ENCODE data around the gene GIMAP8.

Gene GIMAP8

GRCh38 chr7:150410680-150411346, 39.6 kb upstream of the GIMAP8 start:
- in situ Hi-C loops (cut with MboI; ENCODE audit: low sequenced_read_pairs) = no loop called here

GRCh38 chr7:150411606-150412005, 38.8 kb upstream of the GIMAP8 start:
- in situ Hi-C loops (cut with MboI; ENCODE audit: low sequenced_read_pairs) = no loop called here

- in situ Hi-C loops (cut with MboI; ENCODE audit: low sequenced_read_pairs) = no loop called here
Observed at GRCh38 chr7:150412016-150412415, 38.4 kb upstream of the GIMAP8 start.

- in situ Hi-C loops (cut with MboI; ENCODE audit: low sequenced_read_pairs) = no loop called here
Observed at GRCh38 chr7:150412518-150413488, 37.6 kb upstream of the GIMAP8 start.

- in situ Hi-C loops (cut with MboI; ENCODE audit: low sequenced_read_pairs) = no loop called here
Observed at GRCh38 chr7:150413640-150414081, 36.8 kb upstream of the GIMAP8 start.

GRCh38 chr7:150415161-150416153, 35.0 kb upstream of the GIMAP8 start:
- in situ Hi-C loops (cut with MboI; ENCODE audit: low sequenced_read_pairs) = no loop called here

- in situ Hi-C loops (cut with MboI; ENCODE audit: low sequenced_read_pairs) = no loop called here
Observed at GRCh38 chr7:150417239-150417638, 33.2 kb upstream of the GIMAP8 start.

- in situ Hi-C loops (cut with MboI; ENCODE audit: low sequenced_read_pairs) = no loop called here
Observed at GRCh38 chr7:150417863-150418262, 32.6 kb upstream of the GIMAP8 start.

GRCh38 chr7:150420242-150420641, 30.2 kb upstream of the GIMAP8 start:
- in situ Hi-C loops (cut with MboI; ENCODE audit: low sequenced_read_pairs) = no loop called here

GRCh38 chr7:150420987-150421674, 29.3 kb upstream of the GIMAP8 start:
- in situ Hi-C loops (cut with MboI; ENCODE audit: low sequenced_read_pairs) = no loop called here

GRCh38 chr7:150421831-150422230, 28.6 kb upstream of the GIMAP8 start:
- in situ Hi-C loops (cut with MboI; ENCODE audit: low sequenced_read_pairs) = no loop called here

- in situ Hi-C loops (cut with MboI; ENCODE audit: low sequenced_read_pairs) = loop anchor here (25.0 kb wide), 2 partner anchors 337 to 562 kb away; partner anchors contain the start of genes KCNH2 and NOS3
Observed at GRCh38 chr7:150425670-150426069, 24.8 kb upstream of the GIMAP8 start.

- in situ Hi-C loops (cut with MboI; ENCODE audit: low sequenced_read_pairs) = loop anchor here (25.0 kb wide), 2 partner anchors 333 to 558 kb away; partner anchors contain the start of genes KCNH2 and NOS3
Observed at GRCh38 chr7:150428671-150429451, 21.6 kb upstream of the GIMAP8 start.

GRCh38 chr7:150429699-150430098, 20.7 kb upstream of the GIMAP8 start:
- in situ Hi-C loops (cut with MboI; ENCODE audit: low sequenced_read_pairs) = loop anchor here (25.0 kb wide), 2 partner anchors 333 to 558 kb away; partner anchors contain the start of genes KCNH2 and NOS3

GRCh38 chr7:150430465-150431085, 19.9 kb upstream of the GIMAP8 start:
- in situ Hi-C loops (cut with MboI; ENCODE audit: low sequenced_read_pairs) = loop anchor here (25.0 kb wide), 2 partner anchors 332 to 557 kb away; partner anchors contain the start of genes KCNH2 and NOS3

- in situ Hi-C loops (cut with MboI; ENCODE audit: low sequenced_read_pairs) = loop anchor here (25.0 kb wide), 2 partner anchors 330 to 555 kb away; partner anchors contain the start of genes KCNH2 and NOS3
Observed at GRCh38 chr7:150431839-150432658, 18.4 kb upstream of the GIMAP8 start.
